Kidney glomerular epithelial cell (primary cell): ENCODE measurements around the gene MRTFA.
"Not testable (repeated sequence)": the region's sequence is repeated elsewhere in the genome, so short reads cannot be mapped to it uniquely, and the experiment has no call there.

Source experiments
- DNase-seq: peaks from one replicate; lab custom pipeline; 2025; lab: John Stamatoyannopoulos, UW

MRTFA gene

DNA sequence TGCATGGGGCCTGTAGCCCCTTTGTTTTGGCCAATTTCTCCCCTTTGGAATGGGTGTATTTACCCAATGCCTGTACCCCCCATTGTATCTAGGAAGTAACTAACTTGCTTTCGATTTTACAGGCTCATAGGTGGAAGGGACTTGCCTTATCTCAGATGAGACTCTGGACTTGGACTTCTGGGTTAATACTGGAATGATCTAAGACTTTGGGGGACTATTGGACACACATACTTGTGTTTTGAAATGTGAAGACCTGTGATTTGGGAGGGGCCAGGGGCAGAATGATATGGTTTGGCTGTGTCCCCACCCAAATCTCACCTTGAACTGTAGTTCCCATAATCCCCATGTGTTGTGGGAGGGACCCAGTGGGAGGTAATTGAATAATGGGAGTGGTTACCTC is 82.5 kb downstream of the MRTFA start:
- not testable (repeated sequence) for DNase-seq

DNA sequence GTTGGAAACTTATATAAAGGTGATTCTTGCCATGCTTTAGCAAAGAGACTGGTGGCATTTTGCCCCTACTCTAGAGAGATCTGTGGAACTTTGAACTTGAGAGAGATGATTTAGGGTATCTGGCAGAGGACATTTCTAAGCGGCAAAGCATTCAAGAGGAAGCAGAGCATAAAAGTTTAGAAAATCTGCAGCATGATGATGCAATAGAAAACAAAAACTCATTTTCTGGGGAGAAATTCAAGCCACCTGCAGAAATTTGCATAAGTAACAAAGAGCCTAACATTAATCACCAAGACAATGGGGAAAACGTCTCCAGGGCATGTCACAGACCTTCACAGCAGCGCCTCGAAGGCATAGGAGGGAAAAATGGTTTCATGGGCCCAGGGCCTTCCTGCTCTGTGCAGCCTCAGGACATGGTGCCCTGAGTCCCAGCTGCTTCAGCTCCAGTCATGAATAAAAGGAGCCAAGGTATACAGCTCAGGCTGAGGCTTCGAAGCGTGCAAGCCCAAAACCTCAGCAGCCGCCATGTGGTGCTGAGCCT is 83.4 kb downstream of the MRTFA start:
- DNase-seq, result no peak

- no peak for DNase-seq
Measured at GRCh38 chr22:40552070-40552469, 84.4 kb downstream of the MRTFA start.

- no peak for DNase-seq
Measured at GRCh38 chr22:40547729-40548143, 88.8 kb downstream of the MRTFA start.

GRCh38 chr22:40544758-40545157 is 91.8 kb downstream of the MRTFA start:
- DNase-seq, result no peak

DNA sequence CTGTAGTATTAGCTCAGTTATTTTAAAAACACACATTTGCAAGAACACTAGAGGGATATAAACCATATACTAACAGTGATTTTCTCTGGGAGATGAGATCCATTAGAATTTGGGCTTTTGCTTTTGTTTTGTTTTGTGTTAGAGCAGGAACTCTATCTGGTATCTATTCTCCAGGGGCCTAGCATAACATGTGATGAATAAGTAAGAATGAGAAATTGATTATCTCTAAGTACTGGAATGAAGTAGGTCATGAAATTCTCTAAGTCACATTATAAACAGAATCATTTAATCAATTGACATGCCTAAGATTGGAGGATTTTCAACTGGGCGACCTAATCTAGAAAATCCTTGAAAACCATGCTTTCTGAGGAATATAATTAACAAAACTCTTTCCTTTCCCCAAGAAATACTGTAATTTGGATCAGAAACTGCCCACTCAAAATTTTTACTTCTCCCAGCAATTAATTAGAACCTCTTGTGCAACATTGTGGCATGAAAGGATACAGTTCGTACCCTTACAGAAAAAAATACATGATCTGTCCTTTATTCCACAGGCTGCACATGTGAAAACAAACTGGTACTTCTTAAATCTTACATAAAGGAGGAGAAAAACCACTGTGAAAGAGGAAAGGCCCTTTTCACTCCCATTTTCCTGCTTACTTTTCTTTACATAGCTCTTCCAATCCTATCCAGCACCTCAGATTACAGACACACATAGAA is 93.5 kb downstream of the MRTFA start:
- DNase-seq, result no peak

- DNase-seq, result no peak
Measured at GRCh38 chr22:40541300-40541699, 95.2 kb downstream of the MRTFA start.

DNA sequence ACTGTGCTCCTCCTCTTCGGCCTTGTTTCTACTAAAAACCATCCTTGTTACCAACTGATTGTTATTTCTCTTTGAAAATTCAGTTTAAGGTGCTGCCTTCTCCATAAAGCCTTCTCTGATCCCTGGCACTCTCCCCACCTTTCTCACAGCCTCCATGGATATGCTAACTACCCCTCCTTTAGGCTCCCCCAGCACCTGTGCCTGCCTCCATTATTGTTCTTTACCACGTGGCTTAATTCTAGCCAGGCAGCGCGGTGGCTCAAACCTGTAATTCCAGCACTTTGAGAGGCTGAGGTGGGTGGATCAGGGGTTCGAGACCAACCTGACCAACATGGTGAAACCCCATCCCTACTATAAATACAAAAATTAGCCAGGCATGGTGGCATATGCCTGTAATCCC is 96.3 kb downstream of the MRTFA start:
- DNase-seq, result no peak

- not testable (repeated sequence) for DNase-seq
Measured at GRCh38 chr22:40536149-40536548, 100.4 kb downstream of the MRTFA start.

GRCh38 chr22:40535642-40536041 is 100.9 kb downstream of the MRTFA start:
- DNase-seq, result no peak

GRCh38 chr22:40535189-40535512 is 101.4 kb downstream of the MRTFA start:
- no peak for DNase-seq

GRCh38 chr22:40534379-40535188 is 101.9 kb downstream of the MRTFA start:
- no peak for DNase-seq

DNA sequence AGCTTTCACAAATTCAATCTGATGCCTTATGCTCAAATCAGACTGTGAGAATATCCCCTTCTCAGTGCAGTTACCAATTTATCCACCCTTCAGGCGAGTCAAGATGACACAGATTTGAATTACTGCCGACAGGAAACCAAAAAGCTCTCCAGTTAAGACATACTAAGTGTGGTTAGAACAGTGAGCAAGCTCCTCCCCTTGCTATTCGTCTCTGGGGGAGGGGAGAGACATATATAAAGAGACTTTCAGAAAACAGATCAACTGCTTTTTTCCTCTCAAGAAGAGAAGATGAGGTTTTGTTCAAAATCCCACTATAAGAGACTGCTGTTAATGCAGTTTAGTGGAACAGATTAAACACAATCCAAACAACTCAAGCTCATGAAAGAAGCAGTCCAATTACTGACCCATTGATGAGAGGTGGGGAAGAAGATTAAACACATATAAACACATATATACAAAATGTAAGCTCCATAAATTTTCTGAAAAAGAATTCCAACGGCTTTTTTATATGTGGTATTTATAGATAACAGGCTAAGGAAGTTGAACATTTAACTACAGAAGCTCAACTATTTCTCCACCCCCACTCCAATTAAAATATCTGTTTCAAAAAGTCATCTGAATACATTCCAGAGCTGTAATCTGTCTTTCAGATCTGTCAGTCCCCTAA is 102.7 kb downstream of the MRTFA start:
- peak; percentile 44 for DNase-seq

GRCh38 chr22:40531951-40532900 is 104.3 kb downstream of the MRTFA start:
- DNase-seq, result no peak

- DNase-seq, result not testable (repeated sequence)
Measured at GRCh38 chr22:40530391-40530790, 106.1 kb downstream of the MRTFA start.

DNA sequence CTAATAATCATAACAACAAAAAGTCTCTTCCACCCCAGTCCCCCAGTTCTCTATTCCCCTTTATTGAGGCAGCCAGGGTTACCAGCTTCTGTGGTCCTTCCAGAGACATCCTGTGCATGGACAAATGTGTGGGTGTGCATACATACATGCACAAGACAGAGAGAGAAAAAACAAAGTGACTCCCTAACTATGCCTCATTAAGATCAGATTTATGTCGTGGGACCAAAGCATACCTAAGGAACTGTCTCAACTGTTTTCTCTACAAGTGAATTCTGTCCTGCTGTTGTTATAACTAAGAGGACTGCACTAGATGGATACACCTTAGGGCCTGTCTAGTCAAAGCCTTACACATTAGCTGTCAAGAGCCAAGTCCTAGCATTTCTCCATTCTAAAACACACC is 106.7 kb downstream of the MRTFA start:
- DNase-seq, result peak; percentile 26

DNA sequence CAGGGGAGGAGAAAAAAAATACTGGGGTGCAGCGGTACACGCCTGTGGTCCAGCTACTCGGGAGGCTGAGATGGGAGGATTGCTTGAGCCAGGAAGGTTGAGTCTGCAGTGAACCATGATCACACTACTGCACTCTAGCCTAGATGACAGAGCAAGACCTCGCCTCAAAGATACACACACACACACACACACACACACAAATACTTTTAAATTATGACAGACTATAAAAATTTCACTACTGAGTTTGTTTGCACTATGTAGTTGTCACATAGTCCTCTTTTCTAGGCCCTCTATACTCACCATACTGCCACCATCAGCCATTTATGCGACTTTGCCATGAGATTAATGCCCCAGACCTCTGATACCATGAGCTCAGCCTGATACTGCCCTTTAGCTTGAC is 109.6 kb downstream of the MRTFA start:
- DNase-seq, result no peak

GRCh38 chr22:40525250-40525884 is 111.2 kb downstream of the MRTFA start:
- no peak for DNase-seq

DNA sequence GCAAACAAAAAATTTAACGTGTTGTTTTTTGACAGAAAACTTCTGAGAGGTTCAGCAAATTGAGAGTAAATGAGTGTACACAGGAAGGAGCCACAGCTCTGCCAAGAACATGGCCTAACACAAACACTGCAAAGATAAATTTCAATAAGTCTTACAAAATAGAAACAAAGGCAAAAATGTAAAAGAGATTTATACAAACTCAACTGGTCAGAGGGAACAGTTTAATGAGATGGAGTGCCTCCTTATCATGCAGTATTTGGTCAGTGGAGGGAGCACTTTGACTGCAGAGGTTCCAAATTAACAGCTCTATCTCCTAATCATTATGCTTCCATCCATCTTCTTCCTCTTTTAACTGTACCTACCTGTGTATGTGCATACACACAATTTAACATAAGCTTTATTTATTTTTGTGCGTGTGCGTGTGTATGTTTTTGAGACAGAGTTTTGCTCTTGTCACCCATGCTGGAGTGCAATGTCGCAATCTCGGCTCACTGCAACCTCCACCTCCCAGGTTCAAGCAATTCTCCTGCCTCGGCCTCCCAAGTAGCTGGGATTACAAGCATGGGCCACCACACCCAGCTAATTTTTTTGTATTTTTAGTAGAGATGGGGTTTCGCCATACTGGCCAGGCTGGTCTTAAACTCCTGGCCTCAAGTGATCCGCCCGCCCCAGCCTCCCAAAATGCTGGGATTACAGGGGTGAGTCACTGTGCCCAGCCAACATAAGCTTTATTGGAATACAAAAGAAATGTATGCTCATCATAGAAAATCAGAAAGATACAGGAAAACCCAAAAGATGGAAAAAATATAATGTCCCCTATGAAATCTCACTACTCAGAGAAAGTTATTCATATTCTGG is 111.9 kb downstream of the MRTFA start:
- DNase-seq, result no peak

DNA sequence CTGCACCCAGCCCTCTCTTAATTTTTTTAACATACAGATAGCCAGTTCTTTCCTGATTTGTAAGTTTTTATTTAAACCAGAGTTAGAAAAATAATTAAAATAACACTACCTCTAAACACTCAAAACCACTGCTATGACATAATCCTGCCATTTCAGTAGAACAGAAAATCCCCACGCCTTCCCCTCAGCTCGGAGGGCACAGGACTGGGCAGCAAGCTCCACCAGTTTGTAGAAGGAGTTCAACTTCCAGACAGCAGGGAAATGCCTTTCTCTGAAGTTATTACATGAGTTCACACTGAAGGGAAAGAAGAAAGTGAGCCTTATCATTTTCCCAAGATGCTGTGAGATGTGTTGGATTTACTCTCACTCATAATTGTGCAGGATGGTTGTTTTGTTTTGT is 114.4 kb downstream of the MRTFA start:
- DNase-seq, result no peak
